Endodermal cell (in vitro differentiated cells): ENCODE measurements around the gene SMNDC1. TPM values are rescaled to one million over a fixed set of nuclear protein-coding genes. Genes with fewer than 3 reads are reported as not detected.

ENCODE experiments used
- DNase-seq: peaks from one replicate; pipeline ENCODE4 v3.0.0-alpha.2; 2017
- H3K27ac ChIP-seq: 2 replicates; pipeline ENCODE4 v1.5.1; 2013; ENCODE audit warnings: mild to moderate bottlenecking, low read depth, low read length, moderate library complexity
- H3K27me3 ChIP-seq: 2 replicates; pipeline ENCODE4 v1.6.1; 2013; ENCODE audit warnings: mild to moderate bottlenecking, low read length, moderate library complexity; ENCODE audit not compliant: insufficient read depth, control insufficient read depth, poor library complexity, severe bottlenecking
- H3K36me3 ChIP-seq: 2 replicates; pipeline ENCODE4 v1.7.0; 2013; ENCODE audit warnings: mild to moderate bottlenecking, low read length, moderate library complexity; ENCODE audit not compliant: control insufficient read depth, insufficient read depth
- H3K4me1 ChIP-seq: one replicate; pipeline ENCODE4 v1.7.0; 2013; ENCODE audit warnings: low read length; ENCODE audit not compliant: control insufficient read depth, insufficient read depth
- H3K4me3 ChIP-seq: 2 replicates; pipeline ENCODE4 v1.5.1; 2013; ENCODE audit warnings: mild to moderate bottlenecking, low read length, moderate library complexity
- H3K9ac ChIP-seq: 2 replicates; pipeline ENCODE4 v1.6.1; 2013; ENCODE audit warnings: mild to moderate bottlenecking, low read length, moderate library complexity; ENCODE audit not compliant: poor library complexity, severe bottlenecking; ENCODE audit errors: extremely low read depth
- H3K9me3 ChIP-seq: 2 replicates; pipeline ENCODE4 v1.6.1; 2013; ENCODE audit warnings: mild to moderate bottlenecking, low read length, moderate library complexity; ENCODE audit not compliant: control insufficient read depth
- H3K27ac Mint-ChIP-seq: 2 replicates; pipeline ENCODE4 v1.8.0; 2020; ENCODE audit warnings: mixed read lengths
- H3K27me3 Mint-ChIP-seq: 2 replicates; pipeline ENCODE4 v1.8.0; 2021; ENCODE audit warnings: mild to moderate bottlenecking, mixed read lengths; ENCODE audit not compliant: insufficient read depth
- H3K36me3 Mint-ChIP-seq: 2 replicates; pipeline ENCODE4 v1.8.0; 2020; ENCODE audit warnings: low read depth, mixed read lengths
- H3K4me1 Mint-ChIP-seq: 2 replicates; pipeline ENCODE4 v1.8.0; 2020; ENCODE audit warnings: mixed read lengths
- H3K4me3 Mint-ChIP-seq: 2 replicates; pipeline ENCODE4 v1.8.0; 2020; ENCODE audit warnings: mild to moderate bottlenecking, moderate library complexity, mixed read lengths
- H3K9me3 Mint-ChIP-seq: 2 replicates; pipeline ENCODE4 v1.8.0; 2020; ENCODE audit warnings: mild to moderate bottlenecking, mixed read lengths
- WGBS, 2 experiments: methylation state at CpG; one replicate each; pipeline versions ENCODE4 v1.1.5 to v1.1.7; 2013; ENCODE audit warnings: missing lambda C conversion rate in 2 of 2, mixed read lengths in 1 of 2; ENCODE audit not compliant: insufficient coverage in 1 of 2, insufficient read length in 1 of 2; 5-methylcytosine and 5-hydroxymethylcytosine counted together
- total RNA-seq, 2 donors: library from RNA; stranded (reverse); fragmentation: NEBNext Ultra II Directional in 1 of 2; extraction: Animal tissue kit (Norgen Biotek cat#: 25700) in 1 of 2; gene quantifications; 2 replicates in 1 of 2; 3 replicates in 1 of 2; pipeline ENCODE4 v1.2.1, GENCODE V29; 2021
- TF ChIP-seq, protein P1 (sequence below): fragments of 200-600 bp; sonication (generic); conservative IDR thresholded peaks from 2 replicates; pipeline ENCODE4 v1.5.0; 2021; ENCODE audit warnings: antibody characterized with exemption, mild to moderate bottlenecking

Gene SMNDC1
- total RNA-seq, 2 donors from 2014 or later: 52.9 to 65.6 TPM

DNA sequence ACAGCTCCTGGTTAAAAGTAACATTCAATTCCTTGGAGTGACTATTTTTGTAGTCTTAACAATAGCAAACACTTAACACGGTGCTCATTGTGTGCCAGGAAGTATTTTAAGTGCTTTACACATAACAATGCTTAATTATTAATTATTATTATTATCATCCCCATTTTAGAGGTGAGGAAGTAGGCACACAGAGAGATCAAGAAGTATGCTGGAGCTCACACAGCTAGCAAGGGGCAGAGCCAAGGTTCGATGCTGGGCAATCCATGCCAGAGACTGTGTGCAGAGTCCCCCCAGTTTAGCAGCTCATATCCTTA lies 48.2 kb upstream of the SMNDC1 start:
- 86% methylated on average over 2 of the region's 2 CpGs; no CpG with 5 or more reads in 1 of the 2 experiments for WGBS, 2 experiments
- peaks cover 5% of the 10 kb centered on the region for H3K4me1 ChIP-seq
- Mint-ChIP-seq H3K4me3 (no peak overlapping the region), H3K9me3 (peaks cover 4% of the 10 kb centered on the region), H3K36me3 (no peaks in the 10 kb centered on the region), H3K4me1 (peaks cover 19% of the 10 kb centered on the region), H3K27ac (no peak overlapping the region), H3K27me3 (peaks cover 11% of the 10 kb centered on the region)
- DNase-seq: no peak
- no peaks in the 10 kb centered on the region for H3K27me3 ChIP-seq
- TF ChIP-seq, protein P1, sequence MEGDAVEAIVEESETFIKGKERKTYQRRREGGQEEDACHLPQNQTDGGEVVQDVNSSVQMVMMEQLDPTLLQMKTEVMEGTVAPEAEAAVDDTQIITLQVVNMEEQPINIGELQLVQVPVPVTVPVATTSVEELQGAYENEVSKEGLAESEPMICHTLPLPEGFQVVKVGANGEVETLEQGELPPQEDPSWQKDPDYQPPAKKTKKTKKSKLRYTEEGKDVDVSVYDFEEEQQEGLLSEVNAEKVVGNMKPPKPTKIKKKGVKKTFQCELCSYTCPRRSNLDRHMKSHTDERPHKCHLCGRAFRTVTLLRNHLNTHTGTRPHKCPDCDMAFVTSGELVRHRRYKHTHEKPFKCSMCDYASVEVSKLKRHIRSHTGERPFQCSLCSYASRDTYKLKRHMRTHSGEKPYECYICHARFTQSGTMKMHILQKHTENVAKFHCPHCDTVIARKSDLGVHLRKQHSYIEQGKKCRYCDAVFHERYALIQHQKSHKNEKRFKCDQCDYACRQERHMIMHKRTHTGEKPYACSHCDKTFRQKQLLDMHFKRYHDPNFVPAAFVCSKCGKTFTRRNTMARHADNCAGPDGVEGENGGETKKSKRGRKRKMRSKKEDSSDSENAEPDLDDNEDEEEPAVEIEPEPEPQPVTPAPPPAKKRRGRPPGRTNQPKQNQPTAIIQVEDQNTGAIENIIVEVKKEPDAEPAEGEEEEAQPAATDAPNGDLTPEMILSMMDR: no peak
- H3K9me3 ChIP-seq: peaks cover 6% of the 10 kb centered on the region
- H3K27ac ChIP-seq: no peak overlapping the region
- H3K9ac ChIP-seq: no peak overlapping the region
- no peaks in the 10 kb centered on the region for H3K36me3 ChIP-seq
- H3K4me3 ChIP-seq: no peak overlapping the region

DNA sequence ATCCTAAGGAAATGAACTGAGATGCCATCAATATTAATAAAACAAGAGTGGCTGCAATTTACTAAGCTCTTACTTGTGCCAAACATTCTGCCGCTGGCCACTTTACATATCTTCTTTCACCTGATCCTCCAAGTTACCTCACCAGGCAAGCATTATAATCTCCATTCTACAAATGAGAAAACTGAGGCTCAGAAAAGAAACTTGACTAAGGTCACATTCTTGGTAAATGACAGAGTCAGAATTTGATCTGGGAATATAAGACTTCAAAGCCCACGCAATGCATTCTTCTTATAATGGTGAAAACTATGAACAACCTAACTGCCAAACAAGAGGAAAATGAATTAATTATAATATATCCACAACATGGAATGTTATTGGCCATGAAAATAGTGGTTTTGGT lies 46.1 kb upstream of the SMNDC1 start:
- peaks cover 5% of the 10 kb centered on the region for H3K4me1 ChIP-seq
- Mint-ChIP-seq H3K27ac (no peak overlapping the region), H3K36me3 (no peaks in the 10 kb centered on the region), H3K4me1 (peaks cover 19% of the 10 kb centered on the region), H3K27me3 (peaks cover 10% of the 10 kb centered on the region), H3K4me3 (no peak overlapping the region), H3K9me3 (peaks cover 4% of the 10 kb centered on the region)
- H3K4me3 ChIP-seq: no peak overlapping the region
- no peaks in the 10 kb centered on the region for H3K27me3 ChIP-seq
- 85 to 100% methylated on average over 1 to 2 of the region's 2 CpGs for WGBS, 2 experiments
- peaks cover 6% of the 10 kb centered on the region for H3K9me3 ChIP-seq
- H3K9ac ChIP-seq: no peak overlapping the region
- H3K27ac ChIP-seq: no peak overlapping the region
- TF ChIP-seq, protein P1: no peak
- DNase-seq: no peak
- H3K36me3 ChIP-seq: no peaks in the 10 kb centered on the region

DNA sequence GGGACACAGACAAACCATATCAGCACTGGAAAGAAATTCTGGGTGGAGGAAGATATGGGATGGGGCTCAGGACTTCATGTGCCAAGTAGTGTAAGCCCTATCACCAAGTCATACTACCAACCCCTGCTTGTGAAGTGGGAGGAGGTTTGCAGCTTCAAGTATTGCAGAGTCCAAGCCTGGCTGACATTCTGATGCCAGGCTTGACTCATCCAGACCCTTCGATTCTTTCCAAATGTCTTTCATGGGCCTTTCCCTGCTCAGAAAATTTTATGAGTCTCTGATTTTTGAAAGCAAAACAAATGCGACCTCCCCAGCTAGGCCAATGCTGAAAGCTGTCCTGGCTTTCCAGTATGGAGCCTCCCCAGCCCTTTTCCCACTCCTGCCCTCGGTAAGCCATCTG lies 45.1 kb upstream of the SMNDC1 start:
- H3K4me3 Mint-ChIP-seq: no peak overlapping the region
- DNase-seq: no peak
- no peak overlapping the region for H3K27ac Mint-ChIP-seq
- peaks cover 9% of the 10 kb centered on the region for H3K27me3 Mint-ChIP-seq
- TF ChIP-seq, protein P1: no peak
- H3K4me1 Mint-ChIP-seq: peaks cover 19% of the 10 kb centered on the region
- Histone ChIP-seq H3K27me3 (no peaks in the 10 kb centered on the region), H3K27ac (no peak overlapping the region), H3K36me3 (no peaks in the 10 kb centered on the region), H3K4me1 (peaks cover 5% of the 10 kb centered on the region), H3K4me3 (no peak overlapping the region), H3K9me3 (peaks cover 6% of the 10 kb centered on the region), H3K9ac (no peak overlapping the region)
- 88 to 90% methylated on average over 3 of the region's 3 CpGs for WGBS, 2 experiments
- H3K36me3 Mint-ChIP-seq: no peaks in the 10 kb centered on the region
- H3K9me3 Mint-ChIP-seq: peaks cover 4% of the 10 kb centered on the region
